ENCODE data around the gene DPYD.

The DPYD gene

GRCh38 chr1:97073936-97074335 is 846.9 kb downstream of the DPYD start:
- DNase-seq, result no peak

- DNase-seq, result no peak
Observed at GRCh38 chr1:97073169-97073568, 847.7 kb downstream of the DPYD start.

DNA sequence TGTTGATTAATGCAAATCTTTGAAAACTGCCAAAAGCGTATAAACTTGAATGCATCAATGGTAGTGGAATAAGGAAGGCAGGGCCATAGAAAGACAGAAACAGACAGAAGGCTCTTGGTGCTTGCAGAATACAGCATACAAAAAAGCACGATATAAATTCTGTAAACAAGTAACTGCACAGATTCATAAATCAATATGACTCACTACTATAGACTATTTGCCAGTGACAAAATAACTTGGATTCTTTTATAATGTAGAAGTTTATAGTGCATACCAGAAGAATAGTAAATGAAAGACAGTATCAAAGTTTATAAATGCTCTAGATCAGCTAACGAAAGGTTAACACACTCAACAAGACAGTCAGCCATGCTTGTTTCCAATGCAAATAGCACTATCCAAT is 849.7 kb downstream of the DPYD start:
- DNase-seq, result no peak

GRCh38 chr1:97070376-97070775 is 850.5 kb downstream of the DPYD start:
- no peak for DNase-seq

DNA sequence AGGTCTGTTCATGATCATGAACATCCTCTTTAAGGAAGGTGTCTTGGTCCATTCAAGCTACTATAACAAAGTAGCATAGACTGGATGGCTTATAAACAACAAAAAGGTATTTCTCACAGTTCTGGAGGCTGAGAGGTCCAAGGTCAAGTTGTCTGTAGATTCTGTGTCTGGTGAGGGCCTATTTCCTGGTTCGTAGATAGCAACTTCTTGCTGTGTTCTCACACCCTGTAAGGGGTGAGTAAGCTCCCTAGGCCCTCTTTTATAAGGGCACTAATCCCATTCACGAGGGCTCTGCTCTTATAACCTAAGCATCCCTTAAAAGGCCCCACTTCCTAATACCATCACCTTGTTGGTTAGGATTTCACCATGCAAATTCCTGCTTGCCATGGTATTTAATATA is 851.5 kb downstream of the DPYD start:
- no peak for DNase-seq

DNA sequence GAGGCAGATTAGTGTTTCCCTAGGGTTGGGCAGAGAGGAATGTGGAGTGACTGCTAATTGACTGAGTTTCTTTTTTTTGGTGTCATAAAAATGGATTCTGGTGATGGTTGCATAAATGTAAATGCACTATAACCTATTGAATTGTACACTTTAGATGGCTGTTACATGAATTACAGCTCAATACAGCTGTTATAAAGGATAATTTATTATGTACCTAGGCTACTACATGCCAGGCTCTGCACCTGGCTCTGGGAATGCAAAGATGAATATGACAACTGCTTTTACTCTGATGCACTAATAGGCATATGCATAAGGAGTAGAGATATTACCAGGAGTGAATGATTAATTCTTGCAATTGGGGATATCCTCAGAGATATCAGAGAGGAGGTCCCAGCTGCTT is 854.0 kb downstream of the DPYD start:
- DNase-seq, result no peak

DNA sequence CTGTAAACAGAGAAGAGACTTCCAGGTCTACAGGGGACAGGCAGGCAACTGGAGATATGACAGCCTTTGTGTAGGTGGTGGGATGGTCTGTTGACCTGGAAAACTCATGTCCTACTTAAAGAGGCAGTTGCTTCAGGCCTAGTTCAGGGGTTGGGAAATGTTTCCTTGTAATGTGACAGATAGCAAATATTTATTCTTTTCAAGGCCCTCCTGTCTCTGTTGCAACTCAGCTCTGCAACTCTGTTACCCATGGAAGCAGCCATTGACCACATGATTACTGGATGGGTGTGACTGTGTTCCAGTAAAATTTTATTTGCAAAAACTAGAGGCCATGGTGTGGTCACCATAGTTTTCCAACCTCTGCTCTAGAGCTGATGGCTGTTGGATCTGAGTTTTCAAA is 857.3 kb downstream of the DPYD start:
- DNase-seq, result no peak

- DNase-seq, result no peak
Observed at GRCh38 chr1:97061604-97062003, 859.2 kb downstream of the DPYD start.

DNA sequence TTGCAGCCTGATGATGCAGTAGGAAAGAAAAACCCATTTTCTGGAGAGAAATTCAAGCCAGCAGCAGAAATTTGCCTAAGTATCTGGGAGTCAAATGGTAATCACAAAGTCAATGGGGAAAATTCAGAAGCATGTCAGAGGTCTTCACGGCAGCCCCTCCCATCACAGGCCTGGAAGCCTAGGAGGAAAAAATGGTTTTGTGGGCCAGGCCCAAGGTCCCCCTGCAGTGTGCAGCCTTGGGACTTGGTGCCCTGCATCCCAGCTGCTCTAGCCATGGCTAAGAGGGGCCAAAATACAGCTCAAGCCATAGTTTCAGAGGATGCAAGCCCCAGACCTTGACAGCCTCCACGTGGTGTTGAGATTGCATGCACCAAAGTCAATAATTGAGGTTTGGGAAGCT is 864.4 kb downstream of the DPYD start:
- no peak for DNase-seq

- no peak for DNase-seq
Observed at GRCh38 chr1:97053268-97053667, 867.6 kb downstream of the DPYD start.

DNA sequence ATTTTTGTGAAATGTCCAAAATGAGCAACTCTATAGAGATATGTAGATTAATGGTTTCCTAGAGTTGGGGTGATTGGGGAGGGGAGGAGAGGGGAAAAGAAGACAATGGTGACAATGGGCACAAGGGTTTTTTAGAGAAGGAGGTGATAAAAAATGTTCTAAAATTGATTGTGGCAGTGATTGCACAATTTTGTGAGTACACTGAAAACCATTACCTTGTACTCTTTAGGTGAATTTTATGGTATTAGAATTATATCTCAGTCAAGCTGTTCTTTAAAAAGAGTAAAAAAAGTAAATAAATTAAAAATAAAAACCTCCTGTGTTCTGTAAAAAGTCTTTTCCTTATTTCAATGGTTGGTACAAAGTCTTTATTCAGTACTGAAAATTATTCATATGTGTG is 869.0 kb downstream of the DPYD start:
- no peak for DNase-seq

GRCh38 chr1:97050506-97050905 is 870.3 kb downstream of the DPYD start:
- DNase-seq, result no peak

DNA sequence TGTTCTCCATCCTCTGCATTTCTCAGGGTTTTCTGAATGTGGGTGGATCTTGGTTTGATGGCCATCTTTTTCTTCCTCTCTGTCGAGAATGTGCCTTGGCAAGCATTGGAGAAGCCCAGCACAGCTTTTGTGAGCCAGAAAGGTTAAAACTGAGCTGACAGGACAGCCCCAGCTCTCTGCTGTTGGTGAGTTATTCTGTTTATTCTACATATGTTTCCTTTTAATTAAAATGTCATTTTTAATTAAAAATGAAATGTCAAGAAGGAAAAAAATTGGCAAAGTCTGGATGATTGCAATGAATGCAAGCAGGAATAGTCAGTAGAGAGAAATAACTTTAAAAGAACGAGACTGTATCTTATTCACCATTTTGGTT is 873.4 kb downstream of the DPYD start:
- no peak for DNase-seq

- no peak for DNase-seq
Observed at GRCh38 chr1:97046765-97047420, 873.9 kb downstream of the DPYD start.

DNA sequence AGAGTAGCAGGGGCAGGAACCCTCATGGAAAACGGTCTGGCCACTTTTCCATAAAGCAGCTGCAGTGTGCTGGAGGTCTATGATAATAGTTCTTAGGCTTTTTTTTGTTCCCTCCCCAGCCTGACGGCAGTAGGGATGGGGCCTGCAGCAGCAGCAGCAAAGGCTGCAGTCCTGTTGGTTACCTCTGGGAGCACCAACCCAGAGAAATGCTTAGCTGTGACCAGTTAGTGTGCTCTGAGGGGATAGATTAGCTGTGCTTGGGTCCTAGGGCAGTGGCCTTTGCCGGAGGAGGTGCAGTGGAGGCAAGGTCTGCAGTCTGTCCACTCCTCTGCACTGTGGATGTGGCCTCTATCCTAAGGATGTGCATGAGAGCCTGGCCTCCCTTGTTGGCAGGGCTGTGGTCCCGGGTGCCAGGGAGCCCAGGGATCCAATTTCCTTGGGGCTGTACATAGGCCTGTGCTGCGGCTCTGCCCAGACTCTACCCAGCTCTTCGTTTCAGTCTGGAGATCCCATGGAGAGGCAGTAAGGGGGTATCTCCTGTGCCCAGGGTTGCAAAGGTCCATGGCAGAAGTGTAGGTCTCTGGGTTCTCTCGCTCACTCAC is 876.6 kb downstream of the DPYD start:
- DNase-seq, result no peak

DNA sequence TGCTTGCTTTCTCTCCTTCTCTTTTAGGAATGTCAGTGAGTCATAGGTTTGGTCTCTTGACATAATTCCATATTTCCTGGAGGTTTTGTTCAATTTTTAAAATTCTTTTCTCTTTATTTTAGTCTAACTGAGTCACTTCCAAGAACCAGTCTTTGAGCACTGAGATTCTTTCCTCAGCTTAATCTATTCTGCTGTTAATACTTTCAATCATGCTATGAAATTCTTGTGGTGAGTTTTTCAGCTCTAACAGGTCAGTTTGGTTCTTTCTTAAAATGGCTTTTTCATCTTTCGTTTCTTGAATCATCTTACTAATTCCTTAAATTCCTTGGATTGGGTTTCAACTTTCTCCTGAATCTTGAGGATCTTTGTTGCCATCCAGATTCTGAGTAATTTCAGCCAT is 878.3 kb downstream of the DPYD start:
- no peak for DNase-seq

- no peak for DNase-seq
Observed at GRCh38 chr1:97041026-97041425, 879.8 kb downstream of the DPYD start.

- no peak for DNase-seq
Observed at GRCh38 chr1:97038410-97038809, 882.4 kb downstream of the DPYD start.

DNA sequence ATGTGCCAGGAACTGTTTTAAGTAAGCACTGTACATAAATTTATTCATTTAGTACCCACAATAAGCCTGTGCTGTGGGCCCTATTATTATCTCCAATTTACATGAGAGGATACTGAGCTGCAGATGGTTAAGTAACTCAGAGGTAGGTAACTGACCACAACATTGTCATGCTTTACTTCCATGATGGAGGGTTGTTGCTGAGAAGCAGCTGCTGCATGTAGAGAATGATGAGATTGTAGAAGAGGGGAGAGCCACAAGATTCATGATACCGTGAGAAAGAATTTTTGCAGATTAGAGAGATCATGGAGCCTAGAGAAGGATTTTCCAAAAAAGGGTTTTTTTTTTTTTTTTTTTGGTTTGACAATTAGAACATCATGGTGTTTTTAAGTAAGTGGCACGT is 886.2 kb downstream of the DPYD start:
- no peak for DNase-seq

DNA sequence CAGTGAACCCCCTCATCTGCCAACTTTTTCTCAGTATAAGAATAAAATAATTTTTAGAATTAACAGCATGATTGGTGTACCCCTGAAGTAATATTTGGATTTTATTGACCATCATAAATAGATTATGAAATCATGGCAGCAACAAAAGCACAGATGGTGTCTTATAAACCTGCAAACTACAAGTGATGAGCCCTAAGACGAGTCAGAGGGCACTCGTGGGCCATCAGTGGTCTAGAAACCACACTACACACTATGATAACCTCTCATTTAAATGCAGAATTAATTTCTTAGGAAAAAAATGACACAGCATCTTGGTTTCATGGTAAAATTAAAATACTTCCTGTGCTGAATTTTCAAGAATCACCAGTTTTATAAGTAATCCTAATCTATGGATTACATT is 886.9 kb downstream of the DPYD start:
- DNase-seq, result no peak
